Right atrium auricular region (tissue), 2 donors: ENCODE data around the gene PXMP4. TPM values are rescaled to one million over a fixed set of nuclear protein-coding genes. Genes with fewer than 3 reads are reported as not detected.

Experiments
- DNase-seq: peaks from one replicate; pipeline ENCODE4 v3.0.0-alpha.2; 2019; ENCODE audit warnings: low spot score
- H3K27ac ChIP-seq, 2 donors: fragments of 200-600 bp; sonication (generic); 1 replicate in 1 of 2; 2 replicates in 1 of 2; pipeline ENCODE4 v1.5.1; 2016 to 2019
- H3K27me3 ChIP-seq, 2 donors: fragments of 200-600 bp; sonication (generic); one replicate each; pipeline versions ENCODE4 v1.5.1 to v1.6.0; 2017 to 2019
- H3K36me3 ChIP-seq: fragments of 200-600 bp; sonication (generic); one replicate; pipeline ENCODE4 v1.5.1; 2016
- H3K4me1 ChIP-seq, 2 donors: fragments of 200-600 bp; sonication (generic); one replicate each; pipeline versions ENCODE4 v1.5.1 to v1.6.0; 2017 to 2019
- H3K4me3 ChIP-seq, 2 donors: fragments of 200-600 bp; sonication (generic); 1 replicate in 1 of 2; 2 replicates in 1 of 2; pipeline ENCODE4 v1.5.1; 2017 to 2019; ENCODE audit warnings: mild to moderate bottlenecking in 1 of 2, moderate library complexity in 1 of 2
- H3K9me3 ChIP-seq, 2 donors: fragments of 200-600 bp; sonication (generic); one replicate each; pipeline ENCODE4 v1.5.1; 2019
- total RNA-seq, 2 donors: library from RNA; depleted of rRNA; stranded (reverse); fragments of >200 nt; gene quantifications; one replicate each; pipeline ENCODE4 v1.1.0, GENCODE V29; 2016
- TF ChIP-seq, protein P1 (sequence below), 2 donors: fragments of 200-600 bp; sonication (generic); IDR thresholded peaks; one replicate each; pipeline ENCODE4 v1.5.1; 2019; ENCODE audit warnings: antibody characterized with exemption in 2 of 2

The PXMP4 gene
- total RNA-seq, 2 donors from 2014 or later = 4.5 to 9.8 TPM

DNA sequence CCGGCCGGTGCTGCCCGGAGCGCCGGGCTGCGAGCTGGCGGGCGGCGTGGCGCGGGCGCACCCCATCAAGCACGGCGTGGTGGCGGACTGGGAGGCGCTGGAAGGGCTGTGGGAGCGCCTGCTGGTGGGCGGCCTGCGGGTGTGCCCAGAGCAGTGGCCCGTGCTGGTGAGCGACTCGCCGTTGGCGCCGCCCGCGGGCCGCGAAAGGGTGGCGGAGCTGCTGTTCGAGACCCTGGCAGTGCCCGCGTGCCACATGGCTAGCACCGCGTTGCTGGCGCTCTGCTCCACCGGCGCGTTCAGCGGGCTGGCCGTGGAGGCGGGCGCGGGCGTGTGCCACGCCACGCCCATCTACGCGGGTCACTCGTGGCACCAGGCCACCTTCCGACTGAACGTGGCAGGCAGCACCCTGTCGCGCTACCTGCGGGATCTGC is 52.9 kb downstream of the PXMP4 start:
- H3K4me1 ChIP-seq = peaks cover 0 to 58% of the 10 kb centered on the region in 2 donors
- H3K9me3 ChIP-seq = no peaks in the 10 kb centered on the region

DNA sequence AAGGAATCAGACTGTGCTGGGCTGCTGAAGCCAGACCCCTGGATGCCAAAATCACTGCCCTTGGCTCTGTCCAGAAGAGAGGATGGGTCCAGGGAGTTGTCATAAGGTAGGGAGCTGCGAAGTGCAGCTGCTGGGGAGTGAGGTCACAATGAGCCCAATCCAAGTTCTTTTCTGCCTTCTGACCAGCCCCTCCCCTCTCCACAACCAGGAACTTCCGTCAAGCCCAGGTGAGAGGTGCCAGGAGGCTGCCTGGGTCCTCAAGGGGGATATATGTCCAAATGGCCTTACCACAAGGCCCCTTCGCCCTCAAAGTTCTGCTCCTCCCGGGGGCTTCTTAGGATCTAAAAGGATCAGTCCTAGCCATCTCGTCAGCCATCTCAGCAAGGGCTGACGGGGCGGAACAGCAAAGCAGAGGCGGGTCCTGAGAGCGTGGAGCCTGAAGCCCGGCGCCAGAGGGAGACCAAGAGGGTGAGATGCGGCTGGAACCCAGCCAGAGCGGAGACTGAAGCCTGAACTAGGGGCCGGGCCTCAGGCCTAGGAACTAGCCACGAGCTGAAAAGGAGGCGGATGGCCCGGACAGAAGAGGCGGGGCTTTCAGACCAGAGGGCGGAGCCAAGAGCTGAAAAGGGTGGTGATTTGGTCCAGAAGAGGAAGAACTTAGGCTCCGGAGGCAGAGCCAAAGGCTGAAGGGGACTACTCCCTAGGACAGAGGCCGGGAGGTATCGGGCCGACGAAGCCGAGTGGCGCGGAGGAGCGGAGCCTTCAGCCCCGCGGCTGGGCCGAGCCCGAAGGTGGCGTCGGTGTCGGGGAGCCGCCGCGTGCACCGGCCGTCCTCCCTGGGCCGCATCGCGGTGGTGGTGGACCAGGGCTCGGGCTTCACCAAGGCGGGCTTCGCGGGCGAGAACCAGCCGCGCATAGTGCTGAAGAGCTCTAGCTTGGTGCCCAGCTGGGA is 53.5 kb downstream of the PXMP4 start, which contains the start of gene ACTL10:
Gene ACTL10, plus strand, starts transcription at position 651 of the 952 bp plus-strand sequence. CDS start 555 bp downstream, outside the sequence.
- no peaks in the 10 kb centered on the region for H3K27me3 ChIP-seq
- H3K27ac ChIP-seq = peak within 1 kb of the TSS; percentile 85 to 96

More for the DNA sequence above, 52.9 kb downstream of the PXMP4 start:
- Histone ChIP-seq H3K27me3 (no peaks in the 10 kb centered on the region), H3K27ac (peak overlapping the region; percentile 85 to 96), H3K36me3 (peaks cover 17% of the 10 kb centered on the region), H3K4me3 (peak overlapping the region; percentile 45 to 70)
- TF ChIP-seq, protein P1, sequence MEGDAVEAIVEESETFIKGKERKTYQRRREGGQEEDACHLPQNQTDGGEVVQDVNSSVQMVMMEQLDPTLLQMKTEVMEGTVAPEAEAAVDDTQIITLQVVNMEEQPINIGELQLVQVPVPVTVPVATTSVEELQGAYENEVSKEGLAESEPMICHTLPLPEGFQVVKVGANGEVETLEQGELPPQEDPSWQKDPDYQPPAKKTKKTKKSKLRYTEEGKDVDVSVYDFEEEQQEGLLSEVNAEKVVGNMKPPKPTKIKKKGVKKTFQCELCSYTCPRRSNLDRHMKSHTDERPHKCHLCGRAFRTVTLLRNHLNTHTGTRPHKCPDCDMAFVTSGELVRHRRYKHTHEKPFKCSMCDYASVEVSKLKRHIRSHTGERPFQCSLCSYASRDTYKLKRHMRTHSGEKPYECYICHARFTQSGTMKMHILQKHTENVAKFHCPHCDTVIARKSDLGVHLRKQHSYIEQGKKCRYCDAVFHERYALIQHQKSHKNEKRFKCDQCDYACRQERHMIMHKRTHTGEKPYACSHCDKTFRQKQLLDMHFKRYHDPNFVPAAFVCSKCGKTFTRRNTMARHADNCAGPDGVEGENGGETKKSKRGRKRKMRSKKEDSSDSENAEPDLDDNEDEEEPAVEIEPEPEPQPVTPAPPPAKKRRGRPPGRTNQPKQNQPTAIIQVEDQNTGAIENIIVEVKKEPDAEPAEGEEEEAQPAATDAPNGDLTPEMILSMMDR (IDR thresholded peaks at IDR 0.05) = no peak
- DNase-seq = peak; percentile 75

DNA sequence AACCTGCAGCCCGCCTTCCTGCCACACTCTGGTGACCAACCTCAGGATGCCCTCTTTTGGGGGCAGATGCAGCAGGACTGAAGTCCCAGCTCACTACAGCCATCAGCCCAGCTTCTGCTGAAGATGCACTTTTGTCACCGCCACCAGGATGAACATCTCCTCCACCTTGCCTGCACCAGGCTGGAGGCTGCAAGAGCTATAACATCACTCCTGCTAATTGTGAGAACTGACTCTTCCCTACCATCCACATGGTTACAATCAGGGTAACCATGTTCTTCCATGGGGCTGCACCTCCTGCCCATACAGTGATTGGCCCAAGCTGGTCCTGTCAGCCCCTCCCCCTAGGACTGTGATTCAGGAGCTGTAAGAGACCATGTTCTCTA is 55.4 kb downstream of the PXMP4 start:
- H3K4me3 ChIP-seq = no peak overlapping the region
- H3K4me1 ChIP-seq = peaks cover 0 to 51% of the 10 kb centered on the region in 2 donors
- TF ChIP-seq, protein P1 (IDR thresholded peaks at IDR 0.05) = no peak
- no peaks in the 10 kb centered on the region for H3K27me3 ChIP-seq
- H3K27ac ChIP-seq = no peak overlapping the region
- no peak for DNase-seq
- H3K36me3 ChIP-seq = peaks cover 4% of the 10 kb centered on the region
- H3K9me3 ChIP-seq = no peaks in the 10 kb centered on the region

More for the DNA sequence above, 53.5 kb downstream of the PXMP4 start, which contains the start of gene ACTL10:
- TF ChIP-seq, protein P1 (IDR thresholded peaks at IDR 0.05) = peak in 1 of 2 donors; percentile 47
- H3K9me3 ChIP-seq = no peaks in the 10 kb centered on the region
- H3K36me3 ChIP-seq = peaks cover 13% of the 10 kb centered on the region
- peak; percentile 99 for DNase-seq
- peaks cover 0 to 55% of the 10 kb centered on the region in 2 donors for H3K4me1 ChIP-seq
- H3K4me3 ChIP-seq = peak within 1 kb of the TSS; percentile 45 to 70

DNA sequence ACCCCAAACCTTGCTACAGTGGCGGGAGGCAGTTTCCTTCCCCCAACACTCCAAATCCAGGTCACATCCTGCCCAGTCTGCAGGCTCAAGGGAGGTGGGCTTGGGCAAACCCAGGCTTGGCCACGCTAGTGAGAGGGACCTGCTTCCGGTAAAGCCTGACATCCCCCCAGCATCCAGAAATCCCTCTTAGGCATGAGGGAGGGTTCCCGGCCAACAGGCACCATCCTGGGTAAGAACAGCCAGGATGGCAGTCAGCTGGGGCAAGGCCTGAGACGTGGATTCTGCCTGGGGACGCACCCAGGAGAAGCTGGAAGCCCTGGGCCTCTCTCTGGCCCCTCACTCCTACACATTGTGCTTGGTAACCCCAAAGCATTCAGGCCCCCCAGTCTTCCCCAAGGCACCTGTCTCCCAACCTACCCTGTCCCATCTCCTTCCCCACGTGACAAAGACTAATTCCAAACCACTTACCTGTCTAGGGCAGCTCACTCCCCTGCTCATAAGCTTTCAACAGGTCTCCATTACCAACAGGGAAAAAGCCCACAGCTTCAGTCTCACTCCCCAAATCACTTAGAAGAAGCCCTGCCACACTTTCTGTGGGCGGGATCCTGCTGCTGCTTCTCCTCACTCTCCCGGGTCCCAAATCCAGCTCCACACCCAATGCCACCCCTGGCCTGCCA is 55.9 kb downstream of the PXMP4 start:
- Histone ChIP-seq H3K4me3 (peak overlapping the region; percentile 55 to 73), H3K9me3 (no peaks in the 10 kb centered on the region), H3K27me3 (no peaks in the 10 kb centered on the region), H3K4me1 (peaks cover 0 to 47% of the 10 kb centered on the region in 2 donors), H3K27ac (peak overlapping the region; percentile 87 to 90), H3K36me3 (peaks cover 9% of the 10 kb centered on the region)
- TF ChIP-seq, protein P1 (IDR thresholded peaks at IDR 0.05) = no peak
- no peak for DNase-seq

DNA sequence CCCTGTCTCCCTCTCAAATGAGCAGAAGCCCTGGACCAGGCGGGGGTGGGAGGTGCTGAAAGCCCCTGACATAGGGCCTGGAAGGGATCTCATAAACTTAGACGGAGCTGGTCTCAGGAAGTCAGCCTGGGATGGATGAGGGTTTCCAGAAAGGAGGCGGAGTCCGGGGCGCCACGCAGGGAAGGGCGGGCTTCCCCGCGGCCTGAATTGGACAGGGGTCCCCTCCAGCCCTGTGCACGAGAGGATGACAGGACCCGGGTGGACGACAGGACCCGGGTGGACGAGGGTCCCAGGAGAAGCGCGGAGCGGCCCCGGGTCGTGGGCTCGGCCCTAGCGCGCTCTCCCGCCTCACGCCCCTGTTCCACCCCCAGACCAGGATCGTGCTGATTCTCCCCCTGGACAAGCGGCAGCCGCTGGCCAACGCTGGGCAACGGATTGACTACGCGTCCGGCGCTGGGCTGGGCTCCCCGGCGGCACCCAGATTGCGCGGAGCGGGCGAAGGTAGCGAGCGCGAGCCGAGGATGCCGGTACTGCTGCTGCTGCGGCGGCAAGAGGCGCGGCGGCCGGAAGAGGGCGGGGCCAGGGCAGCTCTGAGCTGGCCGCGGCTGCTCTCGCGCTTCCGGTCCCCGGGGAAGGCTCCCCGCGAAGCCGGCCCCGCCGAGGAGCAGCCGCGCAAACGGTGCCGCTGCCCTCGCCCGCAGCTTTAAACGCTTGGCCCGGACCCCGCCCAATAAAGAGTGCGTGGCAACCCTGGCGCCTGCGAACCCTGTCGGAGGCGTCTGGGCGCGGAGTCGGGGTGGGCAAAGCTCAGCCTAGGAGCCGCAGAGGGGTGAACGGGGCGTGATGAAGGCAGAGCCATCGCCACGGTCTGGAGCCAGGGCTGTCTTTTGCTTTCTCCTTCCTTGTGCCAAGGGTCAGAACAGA is 56.7 kb downstream of the PXMP4 start:
- no peaks in the 10 kb centered on the region for H3K9me3 ChIP-seq
- TF ChIP-seq, protein P1 (IDR thresholded peaks at IDR 0.05) = no peak
- no peaks in the 10 kb centered on the region for H3K27me3 ChIP-seq
- H3K4me3 ChIP-seq = peak overlapping the region; percentile 55 to 73
- peak overlapping the region; percentile 87 to 90 for H3K27ac ChIP-seq
- DNase-seq = no peak
- H3K4me1 ChIP-seq = peaks cover 0 to 45% of the 10 kb centered on the region in 2 donors
- H3K36me3 ChIP-seq = peaks cover 14% of the 10 kb centered on the region
